ENCODE measurements around the gene C19orf44.

Gene C19orf44

DNA sequence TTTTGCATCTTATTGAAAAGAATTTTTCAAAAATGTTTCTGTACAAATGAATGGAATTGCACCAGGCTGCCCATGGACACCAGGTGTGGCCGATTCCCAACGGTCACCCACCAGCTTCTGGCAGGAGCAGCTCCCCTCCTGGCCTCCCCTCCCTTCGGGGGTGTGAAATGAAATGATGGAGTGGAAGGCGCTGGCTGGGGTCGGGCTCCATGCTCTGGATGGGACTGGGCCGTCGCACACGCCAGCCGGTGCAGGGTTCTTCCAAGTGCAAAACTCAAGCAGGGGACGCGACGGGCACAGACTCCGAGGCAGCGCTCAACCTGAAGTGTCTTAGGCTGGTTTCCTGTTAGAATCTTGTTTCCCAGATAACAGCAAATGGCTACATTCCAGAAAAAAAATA lies 21.9 kb downstream of the C19orf44 start:
- no peak for DNase-seq (ENCODE audit: low read depth in 2 of 2)

DNA sequence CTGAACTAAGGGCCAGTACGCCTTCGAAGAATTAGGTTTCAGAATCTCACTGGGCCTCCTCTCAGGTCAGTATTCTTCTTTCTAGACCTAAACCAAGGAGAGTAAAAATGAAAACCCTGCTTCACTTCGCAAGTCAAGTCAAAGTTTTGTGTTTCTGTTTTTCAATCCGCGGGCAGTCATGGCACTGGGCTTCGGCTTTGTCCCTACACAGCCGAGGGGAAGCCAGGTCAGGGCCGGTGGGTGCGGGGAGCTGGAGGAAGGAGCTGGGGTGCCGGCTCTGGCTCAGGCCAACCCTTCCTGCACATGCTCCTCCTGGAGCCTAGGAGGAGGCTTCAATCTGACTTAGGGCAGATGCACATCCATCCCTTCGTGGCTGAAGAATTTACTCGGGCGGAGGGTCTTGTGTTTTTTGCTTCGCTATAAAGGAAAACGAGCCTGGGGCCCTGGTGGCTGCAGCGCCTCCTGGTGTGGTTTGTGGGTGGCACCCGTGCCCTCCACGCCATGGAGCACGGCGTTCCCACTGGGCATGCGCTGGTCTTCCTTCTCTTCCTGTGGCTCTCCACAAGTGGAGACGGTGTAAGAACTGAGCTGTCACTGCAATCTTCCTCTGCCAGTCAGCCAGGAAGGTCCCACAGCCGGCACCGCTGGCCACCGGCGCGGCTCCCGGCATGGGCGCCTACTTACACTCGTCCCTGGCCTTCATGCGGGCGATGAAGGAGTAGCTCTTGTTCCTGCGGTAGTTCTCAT lies 22.5 kb downstream of the C19orf44 start:
- DNase-seq (ENCODE audit: low read depth in 2 of 2) = no peak

DNA sequence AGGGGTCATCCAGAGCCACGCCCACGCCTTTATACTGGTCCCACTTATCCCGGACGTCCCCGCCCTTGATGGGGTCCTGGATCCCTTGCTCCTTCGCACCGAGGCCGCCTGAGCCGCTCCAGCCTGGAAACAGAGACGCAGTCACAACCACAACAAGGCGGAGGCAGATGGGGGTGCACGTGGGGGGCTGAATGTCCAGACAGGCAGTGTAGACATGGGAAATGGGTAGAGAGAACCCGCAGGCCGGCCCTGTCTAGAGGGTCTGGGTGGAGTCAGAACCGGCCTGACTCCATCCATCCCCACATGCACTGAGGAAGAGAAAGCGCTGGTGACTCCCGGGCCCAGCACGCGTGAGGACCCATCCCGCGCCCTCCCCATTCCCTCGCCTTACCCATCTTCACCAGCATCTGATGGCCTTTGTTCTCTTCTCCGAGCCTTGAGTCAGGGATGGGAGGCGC lies 23.1 kb downstream of the C19orf44 start:
- no peak for DNase-seq (ENCODE audit: low read depth in 2 of 2)

DNA sequence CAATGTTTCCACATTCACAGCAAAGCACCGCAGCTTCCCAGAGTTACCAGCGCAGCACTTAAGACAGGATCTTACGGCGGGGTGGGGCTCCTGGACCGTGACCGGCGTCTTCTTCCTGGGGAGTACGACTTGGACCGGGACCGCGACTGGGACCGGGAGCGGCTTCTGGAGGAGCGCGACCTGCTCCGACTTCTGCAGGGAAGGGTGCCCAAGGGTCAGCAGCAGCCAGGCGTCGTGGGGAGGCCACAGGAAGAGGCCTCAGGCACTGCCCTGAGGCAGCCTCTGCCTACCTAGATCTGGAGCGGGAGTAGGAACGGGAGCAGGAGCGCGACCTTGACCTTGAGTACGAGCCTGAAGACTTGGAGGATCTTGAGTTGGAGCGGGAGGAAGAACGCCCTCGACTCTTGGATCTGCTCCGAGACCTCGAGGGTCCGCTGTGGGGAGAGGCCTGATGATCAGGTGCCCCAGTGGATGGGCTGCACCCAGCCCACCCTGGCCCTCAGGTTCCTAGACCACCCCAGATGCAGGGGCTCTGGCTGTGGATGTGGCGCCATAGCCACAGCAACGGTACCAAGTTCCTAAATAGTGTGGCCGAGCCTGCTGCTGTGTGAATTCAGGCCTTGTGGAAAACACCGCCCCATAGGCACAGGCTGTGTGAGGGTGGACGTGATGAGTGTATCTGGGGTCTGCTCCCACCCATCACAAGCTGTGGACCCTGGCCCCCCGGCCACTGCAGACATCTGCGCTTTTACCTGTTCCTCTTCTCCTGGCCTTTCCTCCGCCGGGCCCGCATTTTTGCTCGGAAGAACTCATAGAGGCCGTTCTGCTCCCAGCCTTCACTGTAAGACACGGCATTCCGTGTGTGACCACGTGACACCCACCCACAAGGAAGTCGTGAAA lies 24.1 kb downstream of the C19orf44 start:
- DNase-seq (ENCODE audit: low read depth in 2 of 2) = no peak

DNA sequence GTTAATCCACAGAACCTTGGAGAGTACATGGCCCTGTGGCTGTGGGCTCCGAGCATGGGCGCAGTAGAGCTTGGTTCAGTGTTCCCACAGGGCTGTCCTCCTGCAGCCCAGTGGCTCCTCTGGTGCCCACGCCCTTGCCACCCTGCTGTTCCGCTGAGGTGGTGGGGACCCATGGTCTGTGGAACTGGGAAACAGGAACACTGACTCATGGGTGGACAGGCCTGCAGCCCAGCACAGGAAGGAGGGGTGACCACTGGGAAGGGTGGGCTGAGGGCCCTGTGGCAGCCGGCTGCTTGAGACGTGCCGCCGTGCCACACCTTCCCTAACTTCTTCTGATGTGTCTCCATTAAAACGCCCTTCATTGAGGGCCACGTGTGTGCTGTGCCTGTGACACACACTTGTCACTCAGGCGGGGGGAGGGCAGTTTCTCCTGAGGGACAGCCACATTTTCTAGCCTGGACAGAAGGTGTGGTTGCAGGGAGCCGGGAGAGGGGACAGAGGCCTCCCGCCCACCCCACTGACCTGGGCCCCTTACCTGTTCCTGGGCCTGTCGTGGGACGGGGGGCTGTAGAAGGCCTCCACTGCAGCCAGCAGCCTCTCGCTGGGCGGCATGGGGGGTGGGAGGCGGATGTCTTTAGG lies 24.9 kb downstream of the C19orf44 start:
- no peak for DNase-seq (ENCODE audit: low read depth in 2 of 2)

DNA sequence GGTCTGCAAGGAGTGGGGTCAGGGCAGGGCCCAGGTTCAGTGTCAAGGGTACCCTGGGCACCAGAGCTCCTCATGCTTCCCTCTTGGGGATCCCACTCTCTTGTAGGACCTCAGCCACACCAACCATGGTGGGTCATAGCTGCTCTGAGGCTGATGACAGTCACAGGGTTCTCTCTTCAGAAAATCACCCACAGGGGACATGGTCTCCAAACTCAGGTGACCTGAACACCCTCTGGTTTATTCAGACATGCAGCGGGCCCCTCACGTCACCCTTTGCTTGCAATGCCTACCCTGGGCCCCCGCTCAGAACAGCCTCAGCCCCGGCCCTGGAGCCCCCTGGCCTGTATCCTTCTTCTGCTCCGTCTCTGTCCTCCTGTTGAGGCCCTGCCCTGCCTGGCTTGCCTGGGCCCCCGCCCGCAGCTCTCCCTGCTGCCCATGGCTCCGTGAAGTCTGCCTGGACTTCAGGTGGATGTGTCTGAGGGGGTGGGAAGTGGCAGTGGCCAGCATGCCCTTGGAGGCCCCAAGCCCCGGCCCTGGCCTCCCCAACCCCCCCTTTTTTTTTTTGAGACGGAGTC lies 25.6 kb downstream of the C19orf44 start:
- no peak for DNase-seq (ENCODE audit: low read depth in 2 of 2)

DNA sequence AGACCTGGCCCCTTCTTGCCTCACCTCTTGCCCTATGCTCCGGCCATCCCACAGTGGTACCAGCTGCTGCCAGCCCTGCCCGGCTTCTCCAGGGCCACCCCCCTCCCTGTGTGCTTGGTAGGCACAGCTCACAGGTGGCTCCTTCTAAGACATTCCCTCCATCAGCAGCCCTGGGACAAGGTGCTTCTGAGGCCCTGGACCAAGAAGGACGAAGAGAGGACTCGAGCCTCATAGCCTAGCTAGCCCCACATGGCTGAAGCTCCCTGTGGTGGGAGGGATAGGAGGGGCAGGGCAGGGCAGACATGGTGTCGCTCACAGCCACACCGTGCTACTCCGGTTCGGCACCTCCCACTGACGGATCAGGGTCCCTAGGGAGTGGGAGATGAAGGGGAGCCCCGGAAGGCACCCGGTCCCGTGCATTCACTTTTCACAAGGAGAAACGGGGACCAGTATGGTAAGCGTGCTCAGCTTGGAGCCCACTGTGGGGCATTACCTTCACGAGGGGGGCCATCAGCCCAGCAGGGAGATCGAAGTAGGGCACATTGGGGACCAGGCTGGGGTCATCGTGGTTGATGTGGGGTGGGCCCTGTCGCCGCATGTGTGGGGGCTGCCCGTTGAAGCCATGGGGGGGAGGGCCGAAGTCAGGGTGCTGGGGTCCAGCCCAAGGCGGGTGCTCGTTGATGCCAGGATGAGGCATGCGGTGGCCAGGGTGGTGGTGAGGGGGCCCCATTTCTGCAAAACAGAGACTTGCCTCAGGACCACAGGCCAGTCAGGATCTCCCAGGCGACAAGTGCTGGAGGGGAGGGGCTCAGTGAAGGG lies 26.6 kb downstream of the C19orf44 start:
- DNase-seq (ENCODE audit: low read depth in 2 of 2) = no peak

DNA sequence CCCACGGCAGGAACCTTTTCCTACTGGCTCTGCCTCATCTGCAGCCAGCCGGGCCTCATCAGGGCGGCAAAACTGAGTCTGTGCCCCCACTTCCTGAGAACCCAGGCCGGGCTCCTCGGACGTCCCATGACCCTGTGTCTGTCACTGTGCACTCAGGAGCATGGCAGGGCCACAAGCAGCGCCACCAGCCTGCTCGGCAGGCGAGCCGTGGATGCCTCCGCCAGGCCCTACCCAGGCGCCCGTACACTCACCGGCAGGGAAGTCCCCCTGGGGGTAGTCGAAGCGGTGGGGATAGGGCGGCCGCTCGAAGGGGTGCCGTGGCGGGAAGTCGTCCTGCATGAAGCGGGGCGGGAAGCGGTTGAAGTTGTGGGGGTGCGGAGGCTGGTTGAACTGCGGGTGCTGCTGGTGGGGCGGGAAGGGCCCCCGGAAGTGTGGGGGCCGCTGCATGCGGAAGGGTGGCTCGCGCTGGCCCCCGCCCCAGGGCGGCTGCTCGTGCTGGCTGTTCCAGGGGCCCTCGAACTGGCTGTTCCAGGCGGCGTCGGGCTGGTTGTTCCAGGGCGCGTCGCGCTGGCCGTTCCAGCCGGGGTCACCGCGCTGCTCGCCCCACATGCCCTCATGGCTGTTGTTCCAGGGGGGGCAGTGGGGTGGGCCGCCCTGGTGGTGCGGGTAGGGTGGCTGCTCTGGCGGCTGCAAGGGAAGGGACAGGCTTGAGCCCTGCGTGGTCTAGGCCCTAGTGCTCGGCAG lies 29.0 kb downstream of the C19orf44 start:
- no peak for DNase-seq (ENCODE audit: low read depth in 2 of 2)

DNA sequence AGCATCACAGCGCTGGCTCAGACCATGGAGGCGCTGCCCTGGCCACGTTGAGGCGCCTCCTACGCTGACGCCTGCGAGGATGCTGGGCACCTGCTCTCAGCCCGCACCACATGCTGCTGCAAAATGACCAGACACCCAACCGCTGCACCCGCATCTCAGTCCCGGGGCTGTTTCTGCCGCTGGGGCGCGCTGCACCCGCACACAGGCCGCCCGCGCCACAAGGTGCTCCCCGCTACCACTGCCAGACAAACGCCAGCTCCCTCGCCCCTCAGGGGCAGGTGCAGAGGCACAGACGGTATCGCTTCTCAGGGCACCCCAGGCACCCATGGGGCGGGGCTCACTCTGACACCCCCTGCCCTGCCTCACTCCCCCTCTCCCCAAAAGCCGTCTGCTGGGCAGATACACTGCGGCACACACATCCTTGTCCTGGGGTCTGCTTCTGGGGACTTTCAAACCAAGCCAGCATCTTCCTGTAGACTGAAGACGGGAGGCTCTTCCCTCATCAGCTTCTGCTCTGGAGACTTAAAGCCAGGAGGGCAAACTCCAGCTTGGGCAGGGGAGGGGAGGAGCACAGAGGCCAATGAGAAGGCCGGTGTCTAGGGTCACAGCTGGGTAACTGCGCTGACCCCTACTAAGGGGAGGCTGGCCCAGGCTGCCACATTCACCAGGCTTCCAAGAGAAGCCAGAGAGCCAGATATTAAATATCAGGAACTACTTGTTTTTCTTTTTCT lies 29.7 kb downstream of the C19orf44 start:
- no peak for DNase-seq (ENCODE audit: low read depth in 2 of 2)

DNA sequence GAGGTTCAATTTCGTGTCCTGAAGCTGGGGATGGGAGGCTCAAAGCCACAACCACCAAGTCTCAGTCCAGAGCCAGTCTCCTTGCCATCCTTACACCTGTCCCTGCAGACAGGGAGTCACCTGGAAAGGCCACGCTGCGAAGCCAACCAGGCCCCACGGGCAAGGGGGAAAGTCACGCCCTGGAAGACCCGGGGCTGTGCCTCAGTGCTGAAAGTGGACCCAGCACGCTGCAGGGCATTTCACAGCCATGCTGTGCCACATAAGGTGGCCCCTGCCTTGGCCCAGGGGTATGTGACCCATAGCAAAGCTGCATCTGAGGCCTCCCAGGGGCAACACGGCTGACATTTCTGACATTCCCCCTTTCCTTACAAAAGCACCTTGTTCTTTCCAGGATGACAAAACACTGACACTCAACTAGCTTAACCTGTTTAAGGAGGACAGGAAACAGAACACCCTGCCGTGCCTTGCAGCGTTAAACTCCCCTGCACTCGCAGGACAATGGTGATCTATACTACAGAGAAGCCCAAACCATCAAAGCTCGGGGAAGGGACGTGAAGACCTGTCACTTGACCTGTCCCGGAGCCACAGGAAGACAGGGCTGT lies 31.2 kb downstream of the C19orf44 start:
- DNase-seq (ENCODE audit: low read depth in 2 of 2) = no peak

DNA sequence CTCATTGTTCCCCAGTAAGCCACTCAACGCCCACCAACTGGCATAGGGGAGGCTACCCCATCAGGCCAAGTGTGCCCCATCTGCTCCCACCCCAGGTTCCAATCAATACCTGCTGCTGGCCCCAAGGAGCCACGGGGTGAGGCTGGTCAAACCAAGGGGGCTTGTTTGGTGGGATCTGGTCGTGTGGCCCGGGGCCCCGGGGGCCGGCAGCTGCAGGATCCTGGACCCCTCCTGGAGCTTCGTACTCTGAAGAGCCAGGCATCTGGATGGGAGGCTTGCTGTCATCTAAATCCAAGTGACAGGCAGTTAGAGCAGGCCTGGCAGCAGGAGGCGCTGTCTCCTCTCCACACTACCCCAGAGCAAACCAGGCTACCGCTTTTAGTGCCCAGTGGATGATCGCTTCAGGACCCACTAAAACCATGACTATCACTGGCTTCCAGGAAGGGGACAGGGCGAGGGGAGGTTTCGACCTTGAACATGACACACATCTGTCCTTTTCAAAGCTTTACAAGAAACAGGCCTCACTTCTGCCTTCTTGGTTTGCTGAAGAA lies 31.9 kb downstream of the C19orf44 start:
- no peak for DNase-seq (ENCODE audit: low read depth in 2 of 2)

DNA sequence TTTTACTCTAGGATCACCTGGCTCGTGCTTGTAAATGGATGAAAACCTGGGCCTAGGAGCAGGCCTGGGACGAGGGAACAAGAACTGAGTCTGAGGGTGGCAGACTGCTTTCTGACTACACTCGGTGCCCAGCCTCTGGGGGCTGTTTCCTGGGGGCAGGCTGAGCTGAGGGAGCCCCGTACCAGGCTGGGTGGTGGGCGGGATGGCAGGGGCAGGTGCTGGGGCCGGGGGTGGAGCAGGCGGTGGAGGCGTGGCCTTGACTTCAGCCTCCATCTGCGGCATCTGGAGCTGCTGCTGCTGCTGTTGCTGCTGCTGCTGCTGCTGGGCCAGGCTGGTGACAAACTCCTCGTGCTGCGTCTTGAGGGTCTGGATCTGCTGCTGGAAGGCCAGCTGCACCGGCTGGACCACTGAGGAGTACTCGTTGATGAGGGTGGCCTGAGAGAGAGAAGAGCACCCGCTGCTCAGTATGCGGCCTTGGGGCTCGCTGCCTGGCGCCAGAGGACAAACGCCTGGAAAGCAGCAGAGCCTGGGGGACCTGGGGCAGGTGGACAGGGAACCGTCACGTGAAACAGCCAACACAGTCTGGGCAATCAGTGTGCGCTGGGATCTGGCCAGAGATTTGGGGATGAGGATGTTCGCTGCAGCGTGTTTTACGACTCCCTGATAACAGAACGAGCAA lies 33.4 kb downstream of the C19orf44 start:
- no peak for DNase-seq (ENCODE audit: low read depth in 2 of 2)

DNA sequence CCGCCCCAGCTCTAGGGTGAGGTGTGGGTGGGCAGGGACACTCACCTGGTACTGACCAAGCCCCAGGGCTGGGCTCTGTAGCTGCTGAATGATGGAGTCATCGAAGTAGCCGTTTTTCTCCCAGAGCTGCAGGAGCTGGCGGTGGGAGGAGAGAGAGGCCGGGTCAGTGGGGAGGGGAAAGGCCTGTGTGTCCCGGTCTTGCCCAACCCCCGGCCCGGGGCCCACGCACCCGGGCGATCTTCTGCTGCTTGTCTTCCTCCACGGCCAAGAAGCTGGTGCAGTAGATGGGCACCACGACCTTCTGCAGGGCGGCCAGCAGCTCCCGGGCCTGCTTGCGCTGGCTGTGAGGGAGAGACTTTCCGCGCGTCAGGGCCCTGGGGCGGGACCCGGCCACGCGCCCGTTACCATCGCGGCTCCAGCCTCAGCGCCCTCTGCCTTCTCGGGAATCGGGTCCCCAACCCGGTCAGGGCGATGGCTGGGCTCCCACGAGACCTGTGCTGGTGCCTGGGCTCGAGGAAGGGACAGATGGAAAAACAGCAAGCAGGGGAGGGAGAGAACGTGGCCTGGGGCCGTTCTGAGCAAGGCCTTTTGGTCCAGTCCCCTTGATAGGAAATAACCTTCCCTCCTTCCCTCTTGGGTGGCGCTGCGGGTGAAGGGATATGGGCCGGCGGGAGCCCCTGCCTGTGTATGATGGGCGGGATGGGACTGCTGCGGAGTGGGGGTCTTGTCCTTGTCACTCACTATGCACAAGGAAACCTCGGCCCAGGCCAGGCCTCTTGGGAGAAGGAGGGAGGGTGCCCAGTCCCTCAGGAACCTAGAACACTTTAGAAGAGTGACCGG lies 34.6 kb downstream of the C19orf44 start:
- DNase-seq (ENCODE audit: low read depth in 2 of 2) = no peak

DNA sequence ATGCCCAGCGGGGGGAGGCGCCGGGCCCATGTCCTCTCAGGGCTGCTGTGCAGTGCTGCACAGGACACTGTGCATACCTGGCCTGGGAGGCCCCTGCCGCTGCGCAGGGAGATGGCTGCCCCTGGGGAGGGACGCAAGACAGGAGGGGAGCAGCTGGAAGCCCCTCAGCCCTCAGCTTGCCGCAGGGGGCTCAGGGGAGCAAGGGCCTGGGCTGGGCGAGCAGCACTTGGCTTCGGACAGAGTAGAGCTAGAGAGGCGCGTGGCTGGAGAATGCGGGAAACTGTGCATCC lies 35.1 kb downstream of the C19orf44 start:
- DNase-seq (ENCODE audit: low read depth in 2 of 2) = no peak

DNA sequence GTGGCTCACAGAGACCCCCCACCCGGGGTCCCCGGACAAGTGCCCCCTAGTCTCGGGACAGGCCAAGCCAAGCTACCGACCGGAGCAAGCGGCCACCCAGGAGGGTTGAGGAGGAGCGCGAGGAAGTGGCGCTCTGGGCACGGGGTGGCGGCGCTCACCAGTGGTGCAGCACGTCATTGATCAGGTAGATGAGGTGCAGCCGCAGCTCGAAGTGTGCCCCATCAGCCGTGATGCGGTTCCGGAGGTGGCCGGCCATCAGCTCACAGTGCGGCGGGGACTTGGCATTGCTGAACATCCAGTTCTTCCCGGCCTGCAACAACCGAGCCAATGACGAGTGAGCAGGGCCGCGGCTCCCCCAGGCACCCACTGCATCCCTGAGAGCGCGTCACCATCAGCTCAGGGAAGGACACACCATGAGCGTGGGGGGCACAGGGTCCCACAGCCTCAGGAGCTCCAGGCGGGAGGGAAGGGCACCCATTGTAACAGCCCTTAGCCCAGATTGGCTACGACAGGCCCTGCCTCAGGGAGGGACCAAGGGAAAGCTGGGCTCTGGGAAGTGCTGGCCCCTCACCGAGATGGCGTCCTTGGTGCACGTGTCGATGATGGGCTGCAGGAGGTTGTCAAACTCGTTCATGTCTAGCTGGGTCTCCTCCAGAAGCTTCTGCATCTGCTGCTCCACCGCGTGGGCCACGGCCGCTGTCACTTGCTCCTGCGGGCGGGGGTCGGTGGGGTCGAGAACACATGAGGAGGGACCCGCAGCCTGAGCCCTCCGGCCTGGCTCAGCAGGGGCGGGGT lies 36.4 kb downstream of the C19orf44 start:
- no peak for DNase-seq (ENCODE audit: low read depth in 2 of 2)

DNA sequence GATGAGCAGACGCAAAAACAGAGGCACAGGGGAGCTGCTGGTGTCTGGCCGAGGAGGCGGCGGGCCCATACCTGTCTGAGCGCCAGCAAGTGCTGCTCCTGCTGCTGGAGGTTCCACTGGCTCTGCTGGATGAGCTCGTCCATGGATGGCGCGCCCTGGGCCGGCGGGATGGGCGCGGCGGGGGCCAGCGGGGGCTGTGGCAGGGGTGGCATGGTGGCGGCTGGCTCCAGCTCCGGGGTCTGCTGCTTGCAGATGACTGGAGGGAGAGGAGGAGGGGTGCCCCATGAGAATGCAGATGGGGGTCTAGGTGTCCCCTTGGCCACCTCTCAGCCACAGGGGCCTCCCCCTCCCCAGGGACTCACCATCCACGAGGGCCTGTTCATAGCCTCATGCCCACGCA lies 39.2 kb downstream of the C19orf44 start:
- no peak for DNase-seq (ENCODE audit: low read depth in 2 of 2)

DNA sequence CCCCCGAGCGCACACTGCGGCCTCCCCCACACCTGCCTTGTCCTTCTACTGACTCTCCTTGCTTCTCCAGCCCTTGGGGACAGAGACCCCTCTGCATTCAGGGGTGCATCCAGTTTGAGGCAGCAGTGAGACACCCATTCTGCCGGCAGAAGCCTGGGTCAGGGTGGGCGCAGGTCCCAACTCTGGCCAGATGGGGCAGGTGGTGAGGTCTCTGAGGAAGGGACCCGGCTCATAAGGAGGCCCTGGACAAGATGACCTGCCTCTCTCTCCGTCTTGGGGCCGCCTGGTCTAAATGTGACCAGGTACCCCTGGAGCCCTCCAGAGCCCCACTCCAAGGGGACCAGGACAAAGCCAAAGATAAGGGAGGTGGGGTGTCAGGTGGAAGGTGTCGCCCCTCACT lies 39.9 kb downstream of the C19orf44 start:
- no peak for DNase-seq (ENCODE audit: low read depth in 2 of 2)
